ENCODE measurements around the gene GPR180. TPM values are rescaled to one million over a fixed set of nuclear protein-coding genes. Genes with fewer than 3 reads are reported as not detected.

GPR180 gene
- 10.9 and 13.4 TPM in 2 replicates for total RNA-seq

- DNase-seq: peak; percentile 99
These were observed at the start of gene GPR180 for GRCh38 chr13:94601446-94602431. GPR180 (plus strand) TSS chr13:94601857; CDS start chr13:94601928, 71 bp downstream.

- no peak for DNase-seq
These were observed 49.6 kb upstream of the GPR180 start for GRCh38 chr13:94552095-94552494.

- DNase-seq: no peak
These were observed 47.9 kb upstream of the GPR180 start for GRCh38 chr13:94553766-94554165.

- DNase-seq: no peak
These were observed 45.6 kb upstream of the GPR180 start for GRCh38 chr13:94556041-94556440.

- peak; percentile 4 for DNase-seq
These were observed 45.0 kb upstream of the GPR180 start for GRCh38 chr13:94556621-94557020.

- no peak for DNase-seq
These were observed 43.9 kb upstream of the GPR180 start for GRCh38 chr13:94557684-94558235.

GRCh38 chr13:94558716-94559115, 42.9 kb upstream of the GPR180 start:
- DNase-seq: no peak

GRCh38 chr13:94559222-94559795, 42.3 kb upstream of the GPR180 start:
- DNase-seq: no peak

- DNase-seq: no peak
These were observed 41.5 kb upstream of the GPR180 start for GRCh38 chr13:94560116-94560515.

GRCh38 chr13:94561126-94561525, 40.5 kb upstream of the GPR180 start:
- no peak for DNase-seq

GRCh38 chr13:94567581-94567980, 34.1 kb upstream of the GPR180 start:
- no peak for DNase-seq

GRCh38 chr13:94568443-94568842, 33.2 kb upstream of the GPR180 start:
- DNase-seq: no peak

GRCh38 chr13:94569615-94570014, 32.0 kb upstream of the GPR180 start:
- no peak for DNase-seq

GRCh38 chr13:94579063-94579462, 22.6 kb upstream of the GPR180 start:
- no peak for DNase-seq

GRCh38 chr13:94583926-94584325, 17.7 kb upstream of the GPR180 start:
- peak; percentile 11 for DNase-seq

- no peak for DNase-seq
These were observed 16.0 kb upstream of the GPR180 start for GRCh38 chr13:94585543-94586101.

GRCh38 chr13:94586371-94586770, 15.3 kb upstream of the GPR180 start:
- DNase-seq: no peak

- no peak for DNase-seq
These were observed 13.1 kb upstream of the GPR180 start for GRCh38 chr13:94588541-94588940.

GRCh38 chr13:94590744-94591143, 10.9 kb upstream of the GPR180 start:
- no peak for DNase-seq

- peak; percentile 52 for DNase-seq
These were observed 6.4 kb upstream of the GPR180 start for GRCh38 chr13:94595001-94595949.

- peak; percentile 91 for DNase-seq
These were observed 5.6 kb upstream of the GPR180 start, which contains the start of gene TGDS for GRCh38 chr13:94595950-94596574. TGDS (minus strand) TSS chr13:94596152; CDS start chr13:94596136, 16 bp downstream.
